Measurements from ENCODE around the gene PPM1L. TPM values are rescaled to one million over a fixed set of nuclear protein-coding genes. Genes with fewer than 3 reads are reported as not detected.

PPM1L gene
- total and polyA plus RNA-seq, 10 of the 15 experiments (the other 5 are each of a cell fraction or from before 2014, with no cell fraction given), result under 0.01 to 0.33 (median 0.06) TPM; not detected in 1

DNA sequence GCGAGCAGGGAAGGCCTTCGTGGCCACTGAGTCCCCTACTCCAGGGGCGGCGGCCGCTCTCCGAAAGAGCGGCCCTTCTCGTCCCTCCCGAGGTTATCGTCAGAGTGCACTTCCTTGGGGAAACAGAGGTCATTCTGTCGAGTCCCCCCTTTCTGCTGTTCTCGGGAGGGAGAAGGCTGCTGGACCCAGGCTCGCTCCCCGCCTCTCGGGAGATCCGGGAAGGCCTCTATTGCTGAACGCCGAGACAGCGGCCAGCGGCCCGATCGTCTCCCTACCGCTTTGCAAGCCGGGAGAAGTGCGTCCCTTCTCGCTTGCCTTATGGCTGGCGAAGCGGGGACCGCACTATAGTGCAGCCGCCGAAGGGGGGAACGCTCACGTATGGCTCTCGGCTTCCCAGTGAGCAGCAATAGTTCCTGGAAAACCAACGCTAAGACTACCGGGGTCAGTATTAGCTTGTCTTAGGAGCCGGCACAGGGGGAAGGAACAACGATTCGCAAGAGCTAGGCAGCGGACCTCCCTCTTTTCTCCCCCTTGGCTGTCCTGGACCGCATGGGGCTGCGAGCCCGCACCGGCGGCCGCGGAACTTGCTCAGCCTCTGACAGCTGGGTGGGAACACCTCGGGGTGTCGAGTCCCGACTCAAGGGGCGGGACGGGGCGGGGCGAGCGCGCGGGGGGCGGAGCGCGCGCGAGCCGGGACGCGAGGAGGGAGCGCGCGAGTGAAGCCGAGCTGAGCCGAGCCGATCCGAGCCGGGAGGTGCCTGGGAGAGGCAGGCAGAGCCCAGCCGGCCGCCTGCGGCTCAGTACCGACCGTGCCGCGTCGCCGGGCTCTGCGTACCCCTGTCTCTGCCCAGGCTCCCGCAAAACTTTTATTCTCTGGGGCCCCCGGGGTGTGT, 930 bp upstream of the PPM1L start:
- Histone ChIP-seq H3K27ac (ENCODE audit: control insufficient read depth, insufficient read depth) (no peak overlapping the region), H3K36me3 (ENCODE audit: control insufficient read depth in 2 of 2, insufficient read depth in 2 of 2, low read length in 1 of 2) (no peaks in the 10 kb centered on the region), H3K79me2 (ENCODE audit: control insufficient read depth, insufficient read depth, low read length) (no peaks in the 10 kb centered on the region), H2AFZ (ENCODE audit: control insufficient read depth, low read depth, low read length) (peak overlapping the region; percentile 98), H3K4me3 (peak overlapping the region; percentile 84), H3K27me3 (replicated peaks in 1 of 2; ENCODE audit: control insufficient read depth in 2 of 2, insufficient read depth in 2 of 2, low read length in 1 of 2) (peaks cover 20 to 28% of the 10 kb centered on the region in 2 experiments), H4K20me1 (ENCODE audit: control insufficient read depth, insufficient read depth) (no peaks in the 10 kb centered on the region), H3K4me2 (ENCODE audit: control insufficient read depth, insufficient read depth) (peak overlapping the region; percentile 82), H3K9me3 (replicated peaks; ENCODE audit: control insufficient read depth, insufficient read depth, low read length) (no peaks in the 10 kb centered on the region), H3K9ac (ENCODE audit: control insufficient read depth, insufficient read depth, low read length) (peak overlapping the region; percentile 44), H3K4me1 (ENCODE audit: control insufficient read depth, insufficient read depth, low read length) (peaks cover 11% of the 10 kb centered on the region)
- peak; percentile 78 for FAIRE-seq
- CTCF ChIA-PET, result no interaction called here
- peak; percentile 23 for DNase-seq (ENCODE audit: low read depth, low spot score)
- in situ Hi-C loops (cut with MboI), result no loop called here
- POLR2A ChIA-PET, result no interaction called here
- BruUV-seq (replicated peaks), result no TSS peak
- peak; percentile 95 for ATAC-seq
- WGBS (ENCODE audit: insufficient coverage, insufficient replicate concordance, low lambda C conversion rate, missing lambda C conversion rate), result 2% methylated on average over 47 of the region's 85 CpGs
- intact Hi-C loops (cut with micrococcal nuclease; ENCODE audit: unreplicated experiment), result no loop called here
- SMC1A ChIA-PET (ENCODE audit: uncharacterized antibody, unreplicated experiment), result no interaction called here
- RAD21 ChIA-PET (ENCODE audit: unreplicated experiment), result no interaction called here
- TF ChIP-seq STAT3 (IDR thresholded peaks at IDR 0.05; ENCODE audit: low read depth, low read length), result no peak
- TF ChIP-seq, protein P1, sequence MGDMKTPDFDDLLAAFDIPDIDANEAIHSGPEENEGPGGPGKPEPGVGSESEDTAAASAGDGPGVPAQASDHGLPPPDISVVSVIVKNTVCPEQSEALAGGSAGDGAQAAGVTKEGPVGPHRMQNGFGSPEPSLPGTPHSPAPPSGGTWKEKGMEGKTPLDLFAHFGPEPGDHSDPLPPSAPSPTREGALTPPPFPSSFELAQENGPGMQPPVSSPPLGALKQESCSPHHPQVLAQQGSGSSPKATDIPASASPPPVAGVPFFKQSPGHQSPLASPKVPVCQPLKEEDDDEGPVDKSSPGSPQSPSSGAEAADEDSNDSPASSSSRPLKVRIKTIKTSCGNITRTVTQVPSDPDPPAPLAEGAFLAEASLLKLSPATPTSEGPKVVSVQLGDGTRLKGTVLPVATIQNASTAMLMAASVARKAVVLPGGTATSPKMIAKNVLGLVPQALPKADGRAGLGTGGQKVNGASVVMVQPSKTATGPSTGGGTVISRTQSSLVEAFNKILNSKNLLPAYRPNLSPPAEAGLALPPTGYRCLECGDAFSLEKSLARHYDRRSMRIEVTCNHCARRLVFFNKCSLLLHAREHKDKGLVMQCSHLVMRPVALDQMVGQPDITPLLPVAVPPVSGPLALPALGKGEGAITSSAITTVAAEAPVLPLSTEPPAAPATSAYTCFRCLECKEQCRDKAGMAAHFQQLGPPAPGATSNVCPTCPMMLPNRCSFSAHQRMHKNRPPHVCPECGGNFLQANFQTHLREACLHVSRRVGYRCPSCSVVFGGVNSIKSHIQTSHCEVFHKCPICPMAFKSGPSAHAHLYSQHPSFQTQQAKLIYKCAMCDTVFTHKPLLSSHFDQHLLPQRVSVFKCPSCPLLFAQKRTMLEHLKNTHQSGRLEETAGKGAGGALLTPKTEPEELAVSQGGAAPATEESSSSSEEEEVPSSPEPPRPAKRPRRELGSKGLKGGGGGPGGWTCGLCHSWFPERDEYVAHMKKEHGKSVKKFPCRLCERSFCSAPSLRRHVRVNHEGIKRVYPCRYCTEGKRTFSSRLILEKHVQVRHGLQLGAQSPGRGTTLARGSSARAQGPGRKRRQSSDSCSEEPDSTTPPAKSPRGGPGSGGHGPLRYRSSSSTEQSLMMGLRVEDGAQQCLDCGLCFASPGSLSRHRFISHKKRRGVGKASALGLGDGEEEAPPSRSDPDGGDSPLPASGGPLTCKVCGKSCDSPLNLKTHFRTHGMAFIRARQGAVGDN (IDR thresholded peaks at IDR 0.05), result no peak
- TF ChIP-seq CREB1 (IDR thresholded peaks at IDR 0.05; ENCODE audit: low read depth), result peak; percentile 42; the same call in 1 of the 2 replicates
- TF ChIP-seq FOXK2 (IDR thresholded peaks at IDR 0.05), result peak; percentile 95
- TF ChIP-seq ZNF217 (IDR thresholded peaks at IDR 0.05), result peak; percentile 24; the same call in 1 of the 2 replicates
- TF ChIP-seq TAF1 (IDR thresholded peaks at IDR 0.05; ENCODE audit: borderline replicate concordance, low read depth, low read length), result peak; percentile 33; the same call in 1 of the 2 replicates
- TF ChIP-seq EZH2 (IDR thresholded peaks at IDR 0.05; ENCODE audit: borderline replicate concordance, control insufficient read depth, low read depth, low read length), result no peak
- TF ChIP-seq, protein P2, sequence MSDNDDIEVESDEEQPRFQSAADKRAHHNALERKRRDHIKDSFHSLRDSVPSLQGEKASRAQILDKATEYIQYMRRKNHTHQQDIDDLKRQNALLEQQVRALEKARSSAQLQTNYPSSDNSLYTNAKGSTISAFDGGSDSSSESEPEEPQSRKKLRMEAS (IDR thresholded peaks at IDR 0.05; ENCODE audit: low read depth, low read length), result no peak
- TF ChIP-seq ETV6 (conservative IDR thresholded peaks at IDR 0.05 in 1 of 2, IDR thresholded peaks at IDR 0.05 in 1 of 2; ENCODE audit: borderline replicate concordance in 1 of 2, low read depth in 1 of 2), result no peak
- TF ChIP-seq, protein P3, sequence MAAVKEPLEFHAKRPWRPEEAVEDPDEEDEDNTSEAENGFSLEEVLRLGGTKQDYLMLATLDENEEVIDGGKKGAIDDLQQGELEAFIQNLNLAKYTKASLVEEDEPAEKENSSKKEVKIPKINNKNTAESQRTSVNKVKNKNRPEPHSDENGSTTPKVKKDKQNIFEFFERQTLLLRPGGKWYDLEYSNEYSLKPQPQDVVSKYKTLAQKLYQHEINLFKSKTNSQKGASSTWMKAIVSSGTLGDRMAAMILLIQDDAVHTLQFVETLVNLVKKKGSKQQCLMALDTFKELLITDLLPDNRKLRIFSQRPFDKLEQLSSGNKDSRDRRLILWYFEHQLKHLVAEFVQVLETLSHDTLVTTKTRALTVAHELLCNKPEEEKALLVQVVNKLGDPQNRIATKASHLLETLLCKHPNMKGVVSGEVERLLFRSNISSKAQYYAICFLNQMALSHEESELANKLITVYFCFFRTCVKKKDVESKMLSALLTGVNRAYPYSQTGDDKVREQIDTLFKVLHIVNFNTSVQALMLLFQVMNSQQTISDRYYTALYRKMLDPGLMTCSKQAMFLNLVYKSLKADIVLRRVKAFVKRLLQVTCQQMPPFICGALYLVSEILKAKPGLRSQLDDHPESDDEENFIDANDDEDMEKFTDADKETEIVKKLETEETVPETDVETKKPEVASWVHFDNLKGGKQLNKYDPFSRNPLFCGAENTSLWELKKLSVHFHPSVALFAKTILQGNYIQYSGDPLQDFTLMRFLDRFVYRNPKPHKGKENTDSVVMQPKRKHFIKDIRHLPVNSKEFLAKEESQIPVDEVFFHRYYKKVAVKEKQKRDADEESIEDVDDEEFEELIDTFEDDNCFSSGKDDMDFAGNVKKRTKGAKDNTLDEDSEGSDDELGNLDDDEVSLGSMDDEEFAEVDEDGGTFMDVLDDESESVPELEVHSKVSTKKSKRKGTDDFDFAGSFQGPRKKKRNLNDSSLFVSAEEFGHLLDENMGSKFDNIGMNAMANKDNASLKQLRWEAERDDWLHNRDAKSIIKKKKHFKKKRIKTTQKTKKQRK (IDR thresholded peaks at IDR 0.05; ENCODE audit: low read depth, low read length), result no peak
- TF ChIP-seq BCL11A (IDR thresholded peaks at IDR 0.05; ENCODE audit: low read depth, low read length), result no peak
- TF ChIP-seq CEBPB (IDR thresholded peaks at IDR 0.05; ENCODE audit: borderline replicate concordance in 1 of 2, low read depth in 2 of 2, low read length in 2 of 2), result no peak
- no peak for TF ChIP-seq ZNF384 (IDR thresholded peaks at IDR 0.05; ENCODE audit: borderline replicate concordance, low read depth, low read length)

Measured in GM12878 (cell line).